ENCODE data around the gene SPI1.

GRCh38 chr11:47366020-47366490 lies 12.3 kb downstream of the SPI1 start:
- TF ChIP-seq EZH2phosphoT487 (IDR thresholded peaks at IDR 0.05; ENCODE audit: insufficient read depth, low read depth) (no peak), EZH2 (IDR thresholded peaks at IDR 0.05; ENCODE audit: insufficient read depth, poor library complexity, severe bottlenecking) (no peak)
